Adrenal gland (tissue), 12 donors: Measurements from ENCODE around the gene PAM16. TPM values are rescaled to one million over a fixed set of nuclear protein-coding genes. Genes with fewer than 3 reads are reported as not detected.

Experiments
- DNase-seq, 7 donors: peaks; one replicate each; pipeline ENCODE4 v3.0.0-alpha.2; 2019 to 2020
- H3K27ac ChIP-seq, 5 donors: fragments of 200-600 bp; sonication (generic) in 4 of 5; 1 replicate in 3 of 5; 2 replicates in 2 of 5; pipeline versions ENCODE4 v1.5.1 to v1.8.0; 2016 to 2020; ENCODE audit warnings: mild to moderate bottlenecking in 1 of 5
- H3K27me3 ChIP-seq: fragments of 200-600 bp; 2 replicates; pipeline ENCODE4 v1.8.0; 2021
- H3K36me3 ChIP-seq, 2 donors: fragments of 200-600 bp; replicated peaks in 1 of 2; 1 replicate in 1 of 2; 2 replicates in 1 of 2; pipeline versions ENCODE4 v1.5.1 to v1.8.0; 2018 to 2022
- H3K4me1 ChIP-seq, 2 donors: fragments of 200-600 bp; replicated peaks in 1 of 2; 1 replicate in 1 of 2; 2 replicates in 1 of 2; pipeline versions ENCODE4 v1.5.1 to v1.8.0; 2018 to 2021
- H3K4me3 ChIP-seq, 4 donors: fragments of 200-600 bp; sonication (generic) in 3 of 4; one replicate each; pipeline ENCODE4 v1.5.1; 2016 to 2018
- H3K9me3 ChIP-seq, 3 donors: fragments of 200-600 bp; sonication (generic) in 1 of 3; replicated peaks in 1 of 3; 1 replicate in 2 of 3; 2 replicates in 1 of 3; pipeline versions ENCODE4 v1.5.1 to v1.8.0; 2016 to 2021
- CTCF ChIP-seq, 6 experiments: fragments of 450-650 bp in 4 of 6; fragments of 200-600 bp in 2 of 6; sonication (generic) in 1 of 6; IDR thresholded peaks; 1 replicate in 5 of 6; 2 replicates in 1 of 6; pipeline versions ENCODE4 v1.5.1 to v1.8.0; 2016 to 2021; ENCODE audit warnings: antibody characterized with exemption in 6 of 6, mild to moderate bottlenecking in 2 of 6, moderate library complexity in 1 of 6
- POLR2A ChIP-seq, 2 donors: fragments of 450-650 bp; IDR thresholded peaks; one replicate each; pipeline ENCODE4 v1.6.1; 2017; ENCODE audit warnings: antibody characterized with exemption in 2 of 2, mild to moderate bottlenecking in 2 of 2, moderate library complexity in 1 of 2
- WGBS, 4 donors: extraction: QIAGEN DNeasy Blood & Tissue Kit in 2 of 4; methylation state at CpG; one replicate each; pipeline versions ENCODE4 v1.1.5 to v1.1.7; 2013 to 2017; 5-methylcytosine and 5-hydroxymethylcytosine counted together
- intact Hi-C, 2 donors: fragments of 100-400 bp; cut with DNase I; formaldehyde crosslinking; loops; one replicate each; pipeline versions ENCODE4 v1.14.1 to v1.15.0; 2022 to 2023
- polyA plus RNA-seq, 3 donors: library from polyadenylated mRNA; stranded (reverse); fragments of 200-250 nt in 2 of 3; fragments of 350-450 nt in 1 of 3; fragmentation: Illumina TruSeq in 1 of 3; extraction: RNeasy Lipid Tissue Mini Kit (QIAGEN cat#74804) in 1 of 3; gene quantifications; one replicate each; pipeline ENCODE4 v1.2.3, GENCODE V29; 2013 to 2014
- total RNA-seq, 9 donors: library from RNA; depleted of rRNA in 4 of 9; stranded (reverse); fragments of >200 nt in 4 of 9; fragments of 120-200 nt in 1 of 9; fragmentation: NEBNext Ultra II Directional in 1 of 9; extraction: Animal tissue kit (Norgen Biotek cat#: 25700) in 1 of 9; gene quantifications; one replicate each; pipeline versions ENCODE4 v1.1.0 to v1.2.4, GENCODE V29; 2013 to 2023
- donor health status: healthy with polysubstance abuse.
- donor health status: Bipolar disorder and iron deficiency.
- donor health status: DM: yes; HTN: yes; CAD: no.
- donor health status: DM: no; HTN: no; CAD: no.
- donor health status: DM: no; HTN: no; CAD: no.
- donor health status: DM: yes; HTN: yes; CAD: no.

The PAM16 gene
- total and polyA plus RNA-seq, 12 donors: 25.0 to 310 (median 55.3) TPM

GRCh38 chr16:4390266-4391260, 39.4 kb upstream of the PAM16 start:
- H3K9me3 ChIP-seq: no peaks in the 10 kb centered on the region
- intact Hi-C loops: no loop called here
- no peak for DNase-seq
- no peak overlapping the region for H3K4me3 ChIP-seq
- 88 to 90% (median 89%) methylated on average over 14 to 18 of the region's 18 CpGs for WGBS, 4 donors
- H3K36me3 ChIP-seq: peaks cover 0 to 22% of the 10 kb centered on the region in 2 donors
- TF ChIP-seq CTCF (IDR thresholded peaks at IDR 0.05): no peak
- no peaks in the 10 kb centered on the region for H3K27me3 ChIP-seq
- H3K27ac ChIP-seq: peak overlapping the region in 1 of 5 donors; percentile 80
- H3K4me1 ChIP-seq: peaks cover 9 to 32% of the 10 kb centered on the region in 2 donors

GRCh38 chr16:4389051-4389955, 38.2 kb upstream of the PAM16 start:
- no peaks in the 10 kb centered on the region for H3K9me3 ChIP-seq
- no peak overlapping the region for H3K4me3 ChIP-seq
- H3K27me3 ChIP-seq: no peaks in the 10 kb centered on the region
- peaks cover 9 to 32% of the 10 kb centered on the region in 2 donors for H3K4me1 ChIP-seq
- TF ChIP-seq CTCF (IDR thresholded peaks at IDR 0.05): no peak
- no peak for TF ChIP-seq POLR2A (IDR thresholded peaks at IDR 0.05)
- 66 to 72% (median 70%) methylated on average over 15 to 27 of the region's 27 CpGs for WGBS, 4 donors
- intact Hi-C loops: no loop called here
- H3K36me3 ChIP-seq: peaks cover 0 to 15% of the 10 kb centered on the region in 2 donors
- H3K27ac ChIP-seq: peak overlapping the region in 3 of 5 donors; percentile 22 to 80 (median 44)
- no peak for DNase-seq

GRCh38 chr16:4388271-4389021, 37.3 kb upstream of the PAM16 start:
- no peak overlapping the region for H3K4me3 ChIP-seq
- TF ChIP-seq POLR2A (IDR thresholded peaks at IDR 0.05) (no peak), CTCF (IDR thresholded peaks at IDR 0.05) (no peak)
- intact Hi-C loops: no loop called here
- no peak for DNase-seq
- H3K27me3 ChIP-seq: no peaks in the 10 kb centered on the region
- H3K36me3 ChIP-seq: peaks cover 0 to 22% of the 10 kb centered on the region in 2 donors
- H3K9me3 ChIP-seq: no peaks in the 10 kb centered on the region
- H3K4me1 ChIP-seq: peaks cover 9 to 32% of the 10 kb centered on the region in 2 donors
- WGBS, 4 donors: 79 to 91% (median 84%) methylated on average over 5 to 19 of the region's 19 CpGs
- peak overlapping the region in 3 of 5 donors; percentile 22 to 80 (median 44) for H3K27ac ChIP-seq
